ENCODE data around the gene ACBD6. TPM values are rescaled to one million over a fixed set of nuclear protein-coding genes. Genes with fewer than 3 reads are reported as not detected.

The ACBD6 gene
- total RNA-seq, 2 donors from 2014 or later: 41.9 to 50.0 TPM

GRCh38 chr1:180387413-180387812 is 115.0 kb downstream of the ACBD6 start:
- no peaks in the 10 kb centered on the region for H3K36me3 ChIP-seq
- 100% methylated on average over 1 of the region's 1 CpG for WGBS
- H3K9me3 ChIP-seq: no peaks in the 10 kb centered on the region
- no peak for TF ChIP-seq POLR2AphosphoS5 (IDR thresholded peaks at IDR 0.05)
- no peak for TF ChIP-seq POLR2A (IDR thresholded peaks at IDR 0.05)
- TF ChIP-seq, protein P1, sequence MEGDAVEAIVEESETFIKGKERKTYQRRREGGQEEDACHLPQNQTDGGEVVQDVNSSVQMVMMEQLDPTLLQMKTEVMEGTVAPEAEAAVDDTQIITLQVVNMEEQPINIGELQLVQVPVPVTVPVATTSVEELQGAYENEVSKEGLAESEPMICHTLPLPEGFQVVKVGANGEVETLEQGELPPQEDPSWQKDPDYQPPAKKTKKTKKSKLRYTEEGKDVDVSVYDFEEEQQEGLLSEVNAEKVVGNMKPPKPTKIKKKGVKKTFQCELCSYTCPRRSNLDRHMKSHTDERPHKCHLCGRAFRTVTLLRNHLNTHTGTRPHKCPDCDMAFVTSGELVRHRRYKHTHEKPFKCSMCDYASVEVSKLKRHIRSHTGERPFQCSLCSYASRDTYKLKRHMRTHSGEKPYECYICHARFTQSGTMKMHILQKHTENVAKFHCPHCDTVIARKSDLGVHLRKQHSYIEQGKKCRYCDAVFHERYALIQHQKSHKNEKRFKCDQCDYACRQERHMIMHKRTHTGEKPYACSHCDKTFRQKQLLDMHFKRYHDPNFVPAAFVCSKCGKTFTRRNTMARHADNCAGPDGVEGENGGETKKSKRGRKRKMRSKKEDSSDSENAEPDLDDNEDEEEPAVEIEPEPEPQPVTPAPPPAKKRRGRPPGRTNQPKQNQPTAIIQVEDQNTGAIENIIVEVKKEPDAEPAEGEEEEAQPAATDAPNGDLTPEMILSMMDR (IDR thresholded peaks at IDR 0.05): no peak
- intact Hi-C loops (cut with DNase I): no loop called here
- H3K4me1 ChIP-seq (replicated peaks): no peaks in the 10 kb centered on the region
- DNase-seq (ENCODE audit: low spot score): no peak
- H3K27ac ChIP-seq: no peak overlapping the region
- no peak overlapping the region for H3K4me3 ChIP-seq
- H3K27me3 ChIP-seq (replicated peaks; ENCODE audit: insufficient read depth): no peaks in the 10 kb centered on the region

DNA sequence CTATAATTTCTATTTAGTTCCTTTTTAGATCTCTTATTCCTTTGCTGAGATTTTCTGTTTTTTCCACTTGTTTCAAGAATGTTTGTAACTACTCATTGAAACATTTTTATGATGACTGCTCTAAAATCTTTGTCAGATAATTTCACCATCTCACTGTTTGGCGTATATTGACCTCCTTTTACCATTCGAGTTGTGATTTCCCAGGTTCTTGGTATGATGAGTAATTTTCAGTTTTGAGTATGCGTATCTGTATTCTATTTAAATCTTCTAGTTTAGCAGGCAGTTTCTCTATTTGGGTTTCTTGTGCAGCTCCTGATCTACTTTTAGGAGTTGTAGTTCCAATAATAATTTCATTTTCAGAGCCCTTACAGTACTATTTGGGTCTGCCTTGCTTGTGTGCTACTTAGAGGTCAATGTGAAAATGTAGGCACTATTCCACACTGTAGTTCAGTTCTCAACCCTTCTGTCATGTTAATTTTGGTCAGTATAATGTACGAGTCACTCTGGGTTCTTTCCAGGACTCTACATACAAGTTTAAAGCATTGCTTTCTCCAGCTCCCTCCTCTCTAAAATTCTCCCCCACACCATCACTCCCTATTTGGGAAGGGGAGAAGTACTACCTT is 115.5 kb downstream of the ACBD6 start:
- H3K4me3 ChIP-seq: no peak overlapping the region
- WGBS: 94% methylated on average over 4 of the region's 4 CpGs
- intact Hi-C loops (cut with DNase I): no loop called here
- no peaks in the 10 kb centered on the region for H3K27me3 ChIP-seq (replicated peaks; ENCODE audit: insufficient read depth)
- H3K36me3 ChIP-seq: no peaks in the 10 kb centered on the region
- TF ChIP-seq POLR2AphosphoS5 (IDR thresholded peaks at IDR 0.05): no peak
- no peak for TF ChIP-seq POLR2A (IDR thresholded peaks at IDR 0.05)
- TF ChIP-seq, protein P1 (IDR thresholded peaks at IDR 0.05): no peak
- H3K9me3 ChIP-seq: no peaks in the 10 kb centered on the region
- H3K4me1 ChIP-seq (replicated peaks): no peaks in the 10 kb centered on the region
- H3K27ac ChIP-seq: no peak overlapping the region
- no peak for DNase-seq (ENCODE audit: low spot score)

GRCh38 chr1:180385144-180385543 is 117.2 kb downstream of the ACBD6 start:
- TF ChIP-seq POLR2AphosphoS5 (IDR thresholded peaks at IDR 0.05) (no peak), POLR2A (IDR thresholded peaks at IDR 0.05) (no peak)
- TF ChIP-seq, protein P1 (IDR thresholded peaks at IDR 0.05): no peak
- Histone ChIP-seq H3K36me3 (no peaks in the 10 kb centered on the region), H3K27me3 (replicated peaks; ENCODE audit: insufficient read depth) (no peaks in the 10 kb centered on the region), H3K4me1 (replicated peaks) (no peaks in the 10 kb centered on the region), H3K4me3 (no peak overlapping the region), H3K27ac (no peak overlapping the region), H3K9me3 (no peaks in the 10 kb centered on the region)
- DNase-seq (ENCODE audit: low spot score): no peak
- intact Hi-C loops (cut with DNase I): no loop called here

DNA sequence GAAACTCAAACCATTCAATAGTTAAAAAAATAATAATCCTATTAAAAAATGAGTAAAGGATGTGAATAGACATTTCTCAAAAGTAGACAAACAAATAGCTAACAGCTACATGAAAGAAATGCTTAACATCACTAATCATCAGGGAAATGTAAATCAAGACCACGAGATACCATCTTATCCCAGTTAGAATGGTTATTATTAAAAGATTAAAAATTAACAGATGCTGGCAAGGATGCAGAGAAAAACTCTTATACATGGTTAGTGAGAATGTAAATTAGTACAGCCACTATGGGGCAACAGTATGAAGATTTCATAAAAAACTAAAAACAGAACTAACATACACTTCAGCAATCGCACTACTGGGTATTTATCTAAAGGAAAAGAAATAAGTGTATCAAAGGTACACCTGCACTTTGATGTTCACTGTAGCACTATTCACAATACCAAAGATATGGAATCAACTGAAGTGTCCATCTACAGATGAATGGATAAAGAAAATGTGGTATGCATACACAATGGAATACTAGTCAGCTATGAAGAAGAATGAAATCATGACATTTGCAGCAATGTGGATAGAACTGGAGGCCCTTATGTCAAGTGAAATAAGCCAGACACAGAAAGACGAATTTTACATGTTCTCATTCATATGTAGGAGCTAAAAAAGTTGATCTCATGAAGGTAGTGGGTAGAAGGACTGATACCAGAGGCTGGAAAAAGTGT is 117.9 kb downstream of the ACBD6 start:
- no peaks in the 10 kb centered on the region for H3K36me3 ChIP-seq
- H3K4me1 ChIP-seq (replicated peaks): no peaks in the 10 kb centered on the region
- 81% methylated on average over 3 of the region's 3 CpGs for whole genome bisulfite sequencing
- no peak overlapping the region for H3K27ac ChIP-seq
- no peak for DNase-seq (ENCODE audit: low spot score)
- H3K27me3 ChIP-seq (replicated peaks; ENCODE audit: insufficient read depth): no peaks in the 10 kb centered on the region
- intact Hi-C loops (cut with DNase I): no loop called here
- no peaks in the 10 kb centered on the region for H3K9me3 ChIP-seq
- TF ChIP-seq, protein P1 (IDR thresholded peaks at IDR 0.05): no peak
- TF ChIP-seq POLR2A (IDR thresholded peaks at IDR 0.05): no peak
- no peak for TF ChIP-seq POLR2AphosphoS5 (IDR thresholded peaks at IDR 0.05)
- H3K4me3 ChIP-seq: no peak overlapping the region
